Astrocyte (in vitro differentiated cells and primary cell): ENCODE measurements around the gene CCDC87. TPM values are rescaled to one million over a fixed set of nuclear protein-coding genes. Genes with fewer than 3 reads are reported as not detected.
"Not testable (repeated sequence)": the region's sequence is repeated elsewhere in the genome, so short reads cannot be mapped to it uniquely, and the experiment has no call there.

Experiments used
- DNase-seq: peaks from one replicate; pipeline ENCODE4 v3.0.0-alpha.2; 2010; ENCODE audit warnings: low read depth
- FAIRE-seq: peaks from 2 replicates; lab custom pipeline; 2011; peaks lifted over from hg19 to GRCh38; lab: Jason Lieb, UNC
- H2AFZ ChIP-seq: 2 replicates; pipeline ENCODE4 v1.6.0; 2012; ENCODE audit warnings: low read depth, low read length, inconsistent platforms
- H3K27ac ChIP-seq: 2 replicates; pipeline ENCODE4 v1.5.1; 2011; ENCODE audit warnings: low read depth, low read length, inconsistent platforms
- H3K27me3 ChIP-seq: 2 replicates; pipeline ENCODE4 v1.6.0; 2011; ENCODE audit warnings: low read length, inconsistent platforms; ENCODE audit not compliant: insufficient read depth
- H3K36me3 ChIP-seq: 2 replicates; pipeline ENCODE4 v1.5.1; 2011; ENCODE audit warnings: low read length, inconsistent platforms; ENCODE audit not compliant: insufficient read depth
- H3K4me1 ChIP-seq: 2 replicates; pipeline ENCODE4 v1.5.1; 2011; ENCODE audit warnings: low read length, inconsistent platforms; ENCODE audit not compliant: insufficient read depth
- H3K4me2 ChIP-seq: 2 replicates; pipeline ENCODE4 v1.6.0; 2012; ENCODE audit warnings: low read length, inconsistent platforms
- H3K4me3 ChIP-seq: 2 replicates; pipeline ENCODE4 v1.5.1; 2011; ENCODE audit warnings: low read depth, mild to moderate bottlenecking, low read length, inconsistent platforms; ENCODE audit not compliant: insufficient read depth
- H3K79me2 ChIP-seq: 2 replicates; pipeline ENCODE4 v1.6.0; 2012; ENCODE audit warnings: mild to moderate bottlenecking, low read length, inconsistent platforms; ENCODE audit not compliant: insufficient read depth
- H3K9ac ChIP-seq: 2 replicates; pipeline ENCODE4 v1.6.0; 2012; ENCODE audit warnings: mild to moderate bottlenecking, low read length, inconsistent platforms
- H3K9me3 ChIP-seq: 2 replicates; pipeline ENCODE4 v1.5.1; 2012; ENCODE audit warnings: low read depth, mild to moderate bottlenecking, low read length, inconsistent platforms; ENCODE audit not compliant: insufficient read depth
- H4K20me1 ChIP-seq: 2 replicates; pipeline ENCODE4 v1.6.0; 2012; ENCODE audit warnings: low read length, inconsistent platforms; ENCODE audit not compliant: insufficient read depth
- H3K27ac Mint-ChIP-seq: one replicate; pipeline ENCODE4 v1.8.0; 2021; ENCODE audit warnings: mild to moderate bottlenecking, mixed read lengths; ENCODE audit not compliant: unreplicated experiment
- H3K27me3 Mint-ChIP-seq: one replicate; pipeline ENCODE4 v1.8.0; 2021; ENCODE audit warnings: low read depth, mixed read lengths; ENCODE audit not compliant: unreplicated experiment
- H3K36me3 Mint-ChIP-seq: one replicate; pipeline ENCODE4 v1.8.0; 2021; ENCODE audit warnings: low read depth, mixed read lengths; ENCODE audit not compliant: unreplicated experiment
- H3K4me1 Mint-ChIP-seq: one replicate; pipeline ENCODE4 v1.8.0; 2021; ENCODE audit warnings: low read depth, mixed read lengths; ENCODE audit not compliant: unreplicated experiment
- H3K4me3 Mint-ChIP-seq: one replicate; pipeline ENCODE4 v1.8.0; 2021; ENCODE audit warnings: mild to moderate bottlenecking, moderate library complexity, mixed read lengths; ENCODE audit not compliant: unreplicated experiment
- H3K9me3 Mint-ChIP-seq: one replicate; pipeline ENCODE4 v1.8.0; 2021; ENCODE audit warnings: mild to moderate bottlenecking, mixed read lengths; ENCODE audit not compliant: unreplicated experiment
- EZH2 ChIP-seq: IDR thresholded peaks from 2 replicates; pipeline ENCODE4 v1.6.1; 2012; ENCODE audit warnings: mild to moderate bottlenecking, low read length, inconsistent platforms; ENCODE audit not compliant: insufficient read depth
- total RNA-seq: library from RNA; stranded (reverse); gene quantifications from 2 replicates; pipeline ENCODE4 v1.2.1, GENCODE V29; 2021
- TF ChIP-seq, protein P1 (sequence below): IDR thresholded peaks from 2 replicates; pipeline ENCODE4 v1.5.1; 2011; ENCODE audit warnings: low read depth, mild to moderate bottlenecking, inconsistent platforms, low read length, moderate library complexity; ENCODE audit not compliant: insufficient read depth

The CCDC87 gene
- total RNA-seq, 1 donor from 2014 or later, result 0.34 TPM

DNA sequence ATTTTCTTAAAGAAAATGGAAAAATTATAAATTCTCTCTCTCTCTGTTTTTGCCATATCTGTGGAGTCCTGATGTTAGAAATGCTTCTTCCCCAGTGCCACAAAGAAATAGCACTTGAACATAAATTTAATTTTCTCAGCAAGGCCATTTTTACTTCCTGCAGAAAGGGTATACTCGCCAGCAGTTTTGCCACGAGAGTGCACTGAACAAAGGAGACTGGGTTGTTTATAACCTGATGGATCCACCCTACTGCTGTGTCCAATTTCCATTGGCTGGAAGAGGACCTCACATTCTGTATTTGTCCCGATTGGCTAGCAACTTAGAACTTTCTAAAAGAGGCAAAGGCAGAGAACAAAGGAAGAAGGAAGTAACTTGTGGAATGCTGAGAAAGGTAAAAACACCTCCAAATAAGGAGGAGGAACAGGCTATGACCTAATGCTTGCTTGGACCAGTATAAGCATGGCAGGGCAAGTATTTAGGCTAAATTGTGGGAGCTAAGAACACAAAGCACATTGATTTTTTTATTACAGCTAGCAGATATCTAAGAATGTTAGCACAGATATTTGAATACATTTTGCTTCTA lies 10.2 kb downstream of the CCDC87 start:
- H3K4me2 ChIP-seq, H3K4me3 Mint-ChIP-seq, H4K20me1 ChIP-seq, DNase-seq, H2AFZ ChIP-seq, H3K27ac Mint-ChIP-seq, H3K27ac ChIP-seq, H3K4me1 ChIP-seq, H3K4me3 ChIP-seq, H3K36me3 ChIP-seq, H3K9me3 ChIP-seq, FAIRE-seq, H3K27me3 ChIP-seq, H3K9ac ChIP-seq, H3K36me3 Mint-ChIP-seq, H3K4me1 Mint-ChIP-seq, H3K79me2 ChIP-seq: not testable (repeated sequence)
- Mint-ChIP-seq H3K27me3 (peaks cover 14% of the 10 kb centered on the region), H3K9me3 (peaks cover 21% of the 10 kb centered on the region)

DNA sequence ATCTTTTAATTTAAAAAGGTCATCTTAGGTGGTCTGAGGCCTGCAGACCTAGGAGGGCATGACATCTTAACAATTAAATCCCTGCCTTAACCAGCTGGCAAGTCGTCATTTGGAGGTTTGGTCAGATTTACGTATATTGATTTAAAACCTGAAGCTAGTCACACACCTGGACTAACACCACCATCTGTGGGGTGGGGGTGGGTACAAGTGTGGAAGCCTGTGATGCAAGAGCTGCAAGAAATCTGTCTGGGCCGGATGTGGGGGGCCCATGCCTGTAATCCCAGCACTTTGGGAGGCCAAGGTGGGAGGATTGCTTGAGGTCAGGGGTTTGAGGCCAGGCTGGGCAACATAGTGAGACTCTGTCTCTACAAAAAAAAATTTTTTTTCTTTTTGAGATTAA lies 11.6 kb downstream of the CCDC87 start:
- Histone ChIP-seq H3K9me3 (no peaks in the 10 kb centered on the region), H2AFZ (no peak overlapping the region), H3K4me2 (no peak overlapping the region), H4K20me1 (no peaks in the 10 kb centered on the region), H3K36me3 (no peaks in the 10 kb centered on the region), H3K4me3 (no peak overlapping the region), H3K9ac (no peak overlapping the region), H3K79me2 (no peaks in the 10 kb centered on the region), H3K27me3 (no peaks in the 10 kb centered on the region), H3K27ac (no peak overlapping the region), H3K4me1 (no peaks in the 10 kb centered on the region)
- H3K4me1 Mint-ChIP-seq, result no peaks in the 10 kb centered on the region
- FAIRE-seq, result no peak
- peaks cover 19% of the 10 kb centered on the region for H3K9me3 Mint-ChIP-seq
- no peaks in the 10 kb centered on the region for H3K36me3 Mint-ChIP-seq
- peaks cover 11% of the 10 kb centered on the region for H3K27me3 Mint-ChIP-seq
- no peak overlapping the region for H3K27ac Mint-ChIP-seq
- TF ChIP-seq EZH2, result no peak
- TF ChIP-seq, protein P1, sequence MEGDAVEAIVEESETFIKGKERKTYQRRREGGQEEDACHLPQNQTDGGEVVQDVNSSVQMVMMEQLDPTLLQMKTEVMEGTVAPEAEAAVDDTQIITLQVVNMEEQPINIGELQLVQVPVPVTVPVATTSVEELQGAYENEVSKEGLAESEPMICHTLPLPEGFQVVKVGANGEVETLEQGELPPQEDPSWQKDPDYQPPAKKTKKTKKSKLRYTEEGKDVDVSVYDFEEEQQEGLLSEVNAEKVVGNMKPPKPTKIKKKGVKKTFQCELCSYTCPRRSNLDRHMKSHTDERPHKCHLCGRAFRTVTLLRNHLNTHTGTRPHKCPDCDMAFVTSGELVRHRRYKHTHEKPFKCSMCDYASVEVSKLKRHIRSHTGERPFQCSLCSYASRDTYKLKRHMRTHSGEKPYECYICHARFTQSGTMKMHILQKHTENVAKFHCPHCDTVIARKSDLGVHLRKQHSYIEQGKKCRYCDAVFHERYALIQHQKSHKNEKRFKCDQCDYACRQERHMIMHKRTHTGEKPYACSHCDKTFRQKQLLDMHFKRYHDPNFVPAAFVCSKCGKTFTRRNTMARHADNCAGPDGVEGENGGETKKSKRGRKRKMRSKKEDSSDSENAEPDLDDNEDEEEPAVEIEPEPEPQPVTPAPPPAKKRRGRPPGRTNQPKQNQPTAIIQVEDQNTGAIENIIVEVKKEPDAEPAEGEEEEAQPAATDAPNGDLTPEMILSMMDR, result no peak
- no peak for DNase-seq
- no peak overlapping the region for H3K4me3 Mint-ChIP-seq

DNA sequence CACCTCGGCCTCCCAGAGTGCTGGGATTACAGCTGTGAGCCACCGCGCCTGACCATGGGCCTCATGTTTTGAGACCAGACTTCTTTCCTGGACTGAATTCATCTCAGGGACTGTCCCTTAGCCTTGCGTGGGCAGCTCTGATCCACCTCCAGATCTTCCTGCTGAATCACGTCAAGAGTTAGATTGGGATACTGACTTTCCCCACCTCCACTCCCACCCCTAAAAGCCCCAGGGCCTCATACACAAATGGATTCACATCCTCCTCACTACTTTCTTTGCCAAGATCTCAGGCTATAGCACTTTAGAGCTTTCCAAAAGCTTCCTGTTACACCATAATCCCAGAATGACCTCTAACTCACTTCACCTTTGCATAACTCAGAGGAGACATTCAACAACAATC lies 12.1 kb downstream of the CCDC87 start:
- TF ChIP-seq, protein P1, result no peak
- TF ChIP-seq EZH2, result no peak
- Histone ChIP-seq H3K4me1 (no peaks in the 10 kb centered on the region), H3K4me2 (no peak overlapping the region), H3K4me3 (no peak overlapping the region), H3K36me3 (no peaks in the 10 kb centered on the region), H3K9me3 (no peaks in the 10 kb centered on the region), H3K9ac (no peak overlapping the region), H3K27ac (no peak overlapping the region), H2AFZ (no peak overlapping the region), H4K20me1 (no peaks in the 10 kb centered on the region), H3K79me2 (no peaks in the 10 kb centered on the region), H3K27me3 (no peaks in the 10 kb centered on the region)
- DNase-seq, result no peak
- Mint-ChIP-seq H3K4me1 (no peaks in the 10 kb centered on the region), H3K27me3 (peaks cover 8% of the 10 kb centered on the region), H3K36me3 (no peaks in the 10 kb centered on the region), H3K9me3 (peaks cover 17% of the 10 kb centered on the region), H3K27ac (no peak overlapping the region), H3K4me3 (no peak overlapping the region)
- FAIRE-seq, result no peak
